ENCODE measurements around the gene SHISA6.

- TF ChIP-seq CTCF (IDR thresholded peaks at IDR 0.05) (no peak), POLR2A (IDR thresholded peaks at IDR 0.05) (no peak)
These were observed 15.9 kb downstream of the SHISA6 start for GRCh38 chr17:11256877-11257276.
